ENCODE measurements around the gene PRLHR.

DNA sequence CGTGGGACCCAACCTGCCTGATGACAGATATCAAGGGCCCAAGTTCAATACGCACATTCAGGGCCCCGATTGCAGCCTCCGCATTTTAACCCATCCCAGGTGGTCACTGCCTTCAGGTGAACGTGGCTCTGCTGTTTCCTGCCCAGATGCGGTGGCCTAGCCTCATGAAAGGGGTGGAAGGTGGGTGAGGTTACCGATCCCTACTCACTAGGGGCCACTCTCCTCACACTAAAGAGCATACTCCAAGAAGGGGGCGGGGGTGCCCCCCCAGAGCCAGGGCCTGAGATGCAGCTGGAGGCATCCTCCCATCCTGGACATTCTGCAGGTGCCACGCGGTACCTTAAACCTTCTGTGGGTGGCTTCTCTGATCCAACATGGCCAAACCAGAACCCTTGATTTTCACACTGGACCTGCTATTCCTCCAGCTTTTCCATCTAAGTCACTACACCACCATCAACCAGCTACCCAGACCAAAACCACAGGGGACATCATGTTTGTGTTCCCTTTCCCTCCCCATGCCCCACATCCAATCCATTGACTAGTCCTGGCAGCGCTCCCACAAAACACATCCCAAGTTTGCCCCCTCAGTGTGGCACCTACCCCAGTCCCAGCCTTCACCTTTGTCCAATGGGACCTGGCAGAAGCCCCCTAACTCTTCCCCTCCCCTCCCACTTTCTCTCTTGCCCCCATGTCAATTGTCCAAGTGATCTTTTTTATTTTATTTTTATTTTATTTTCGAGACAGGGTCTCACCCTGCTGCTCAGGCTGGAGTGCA is 30.0 kb downstream of the PRLHR start:
- TF ChIP-seq, protein P1, sequence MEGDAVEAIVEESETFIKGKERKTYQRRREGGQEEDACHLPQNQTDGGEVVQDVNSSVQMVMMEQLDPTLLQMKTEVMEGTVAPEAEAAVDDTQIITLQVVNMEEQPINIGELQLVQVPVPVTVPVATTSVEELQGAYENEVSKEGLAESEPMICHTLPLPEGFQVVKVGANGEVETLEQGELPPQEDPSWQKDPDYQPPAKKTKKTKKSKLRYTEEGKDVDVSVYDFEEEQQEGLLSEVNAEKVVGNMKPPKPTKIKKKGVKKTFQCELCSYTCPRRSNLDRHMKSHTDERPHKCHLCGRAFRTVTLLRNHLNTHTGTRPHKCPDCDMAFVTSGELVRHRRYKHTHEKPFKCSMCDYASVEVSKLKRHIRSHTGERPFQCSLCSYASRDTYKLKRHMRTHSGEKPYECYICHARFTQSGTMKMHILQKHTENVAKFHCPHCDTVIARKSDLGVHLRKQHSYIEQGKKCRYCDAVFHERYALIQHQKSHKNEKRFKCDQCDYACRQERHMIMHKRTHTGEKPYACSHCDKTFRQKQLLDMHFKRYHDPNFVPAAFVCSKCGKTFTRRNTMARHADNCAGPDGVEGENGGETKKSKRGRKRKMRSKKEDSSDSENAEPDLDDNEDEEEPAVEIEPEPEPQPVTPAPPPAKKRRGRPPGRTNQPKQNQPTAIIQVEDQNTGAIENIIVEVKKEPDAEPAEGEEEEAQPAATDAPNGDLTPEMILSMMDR (conservative IDR thresholded peaks at IDR 0.05; ENCODE audit: low read depth, low read length) = no peak
- no peak for TF ChIP-seq RAD21 (IDR thresholded peaks at IDR 0.05; ENCODE audit: low read length)
- no peak for TF ChIP-seq MXI1 (IDR thresholded peaks at IDR 0.05; ENCODE audit: borderline replicate concordance, low read depth, low read length)
- no peak for TF ChIP-seq RFX5 (IDR thresholded peaks at IDR 0.05; ENCODE audit: low read depth, low read length)
- no peak for TF ChIP-seq NFE2L2 (IDR thresholded peaks at IDR 0.05; ENCODE audit: low read depth, low read length)
- no peak for TF ChIP-seq SMC3 (IDR thresholded peaks at IDR 0.05; ENCODE audit: low read depth, low read length)
